GM18526 (cell line): Measurements from ENCODE around the gene OR4K15.

ENCODE experiments used
- POLR2A ChIP-seq: IDR thresholded peaks from 3 replicates; pipeline ENCODE4 v1.6.1; 2011; ENCODE audit not compliant: insufficient read length; ENCODE audit errors: extremely low read depth

OR4K15 gene

GRCh38 chr14:19975291-19975690 lies at the start of gene OR4K15:
Gene OR4K15, plus strand, starts transcription at chr14:19975591. Its CDS starts 0 bp downstream, at chr14:19975591.
- TF ChIP-seq POLR2A, result no peak

GRCh38 chr14:19930617-19931016 lies 44.8 kb upstream of the OR4K15 start, which contains the start of gene OR4K1:
Gene OR4K1, plus strand, starts transcription at chr14:19930917. Its CDS starts 4,750 bp downstream, at chr14:19935667.
- TF ChIP-seq POLR2A, result no peak

GRCh38 chr14:19941668-19942067 lies 33.7 kb upstream of the OR4K15 start:
- no peak for TF ChIP-seq POLR2A

GRCh38 chr14:19947413-19948090 lies 27.8 kb upstream of the OR4K15 start:
- TF ChIP-seq POLR2A, result no peak

GRCh38 chr14:19949218-19949617 lies 26.2 kb upstream of the OR4K15 start:
- TF ChIP-seq POLR2A, result no peak

GRCh38 chr14:19974844-19975243 lies 547 bp upstream of the OR4K15 start:
- TF ChIP-seq POLR2A, result no peak

GRCh38 chr14:19993438-19993837 lies 18.0 kb downstream of the OR4K15 start:
- no peak for TF ChIP-seq POLR2A

- TF ChIP-seq POLR2A, result no peak
Measured at GRCh38 chr14:20001863-20002262, 26.5 kb downstream of the OR4K15 start, which contains the start of gene OR4Q2. Gene OR4Q2, plus strand, starts transcription at chr14:20002163.

GRCh38 chr14:20002319-20002718 lies 26.9 kb downstream of the OR4K15 start:
- TF ChIP-seq POLR2A, result no peak

GRCh38 chr14:20008156-20008555 lies 32.8 kb downstream of the OR4K15 start:
- TF ChIP-seq POLR2A, result no peak

- no peak for TF ChIP-seq POLR2A
Measured at GRCh38 chr14:20019257-20019865, 44.0 kb downstream of the OR4K15 start, which contains the start of gene OR4K14. Gene OR4K14, minus strand, starts transcription at chr14:20019307. Its CDS starts 4,114 bp downstream, at chr14:20015193.
